HFF-Myc (cell line): Measurements from ENCODE around the gene GATAD2A.

Experiments
- DNase-seq: peaks from one replicate; pipeline ENCODE4 v3.0.0-alpha.2; 2011; ENCODE audit warnings: low read depth; ENCODE audit errors: extremely low read depth
- H3K4me3 ChIP-seq: replicated peaks from 2 replicates; pipeline ENCODE4 v1.5.1; 2011; ENCODE audit warnings: low read depth, mild to moderate bottlenecking, control low read depth, low read length
- CTCF ChIP-seq: IDR thresholded peaks from 2 replicates; pipeline ENCODE4 v1.5.1; 2012; ENCODE audit warnings: mild to moderate bottlenecking, low read depth, low read length, control low read depth; ENCODE audit errors: missing control alignments

GATAD2A gene

GRCh38 chr19:19406878-19407632 is 1.6 kb downstream of the GATAD2A start:
- H3K4me3 ChIP-seq = peak overlapping the region; percentile 91
- no peak for DNase-seq
- TF ChIP-seq CTCF = peak; percentile 14

- H3K4me3 ChIP-seq = peak overlapping the region; percentile 91
- TF ChIP-seq CTCF = no peak
- no peak for DNase-seq
These were observed 2.1 kb downstream of the GATAD2A start for GRCh38 chr19:19407633-19407930.

- DNase-seq = no peak
- no peak for TF ChIP-seq CTCF
- H3K4me3 ChIP-seq = no peak overlapping the region
These were observed 3.7 kb downstream of the GATAD2A start for GRCh38 chr19:19409205-19409604.

GRCh38 chr19:19409631-19410030 is 4.2 kb downstream of the GATAD2A start:
- H3K4me3 ChIP-seq = no peak overlapping the region
- no peak for TF ChIP-seq CTCF
- no peak for DNase-seq

GRCh38 chr19:19410553-19411550 is 5.4 kb downstream of the GATAD2A start:
- H3K4me3 ChIP-seq = no peak overlapping the region
- DNase-seq = no peak
- TF ChIP-seq CTCF = no peak

- TF ChIP-seq CTCF = no peak
- no peak overlapping the region for H3K4me3 ChIP-seq
- no peak for DNase-seq
These were observed 10.8 kb downstream of the GATAD2A start for GRCh38 chr19:19416280-19416679.
